GM18508 (cell line): ENCODE measurements around the gene HSD17B4.

ENCODE experiments used
- ATAC-seq: cut with Tn5 transposase; IDR thresholded peaks from one replicate; pipeline ENCODE4 v1.9.1; 2021; ENCODE audit warnings: moderate number of reproducible peaks; ENCODE audit not compliant: insufficient read depth, unreplicated experiment

Gene HSD17B4

GRCh38 chr5:119570910-119571309 is 118.6 kb downstream of the HSD17B4 start:
- ATAC-seq: no peak

GRCh38 chr5:119578937-119579336 is 126.6 kb downstream of the HSD17B4 start:
- peak; percentile 52 for ATAC-seq

GRCh38 chr5:119582987-119583386 is 130.7 kb downstream of the HSD17B4 start:
- no peak for ATAC-seq

- peak; percentile 95 for ATAC-seq
These were observed 131.4 kb downstream of the HSD17B4 start for GRCh38 chr5:119583684-119584083.
